K562 (cell line): ENCODE results near the gene EPHA1. TPM values are rescaled to one million over a fixed set of nuclear protein-coding genes. Genes with fewer than 3 reads are reported as not detected.

ENCODE experiments used
- ATAC-seq: fragments of 200-7000 bp; cut with Tn5 transposase; 3 replicates; pipeline ENCODE4 v1.9.1; 2020; ENCODE audit warnings: moderate library complexity
- BruUV-seq: library from RNA; stranded (reverse); fragments of 400-500 nt; replicated peaks from 2 replicates; lab custom pipeline; 2021; lab: Mats Ljungman, UMichigan
- CTCF ChIA-PET: fragments of 300-600 bp; formaldehyde crosslinking; extraction: SDS; loops from one replicate; lab custom pipeline; 2021; ENCODE audit warnings: low intra/inter-chr PET ratio; lab: Yijun Ruan, JAX
- POLR2A ChIA-PET: fragments of 300-600, 350-650 bp; sonication (Branson Sonifier 250); formaldehyde crosslinking; extraction: SDS; loops from one replicate; lab custom pipeline; 2021; ENCODE audit warnings: antibody characterized with exemption, inconsistent platforms; lab: Yijun Ruan, JAX
- DNase-seq, 4 experiments: peaks; one replicate each; pipeline versions ENCODE4 v3.0.0 to v3.0.0-alpha.2; 2011 to 2018; ENCODE audit warnings: low spot score in 3 of 4, mixed read lengths in 3 of 4; ENCODE audit errors: extremely low read depth in 1 of 4
- FAIRE-seq: peaks from 2 replicates; lab custom pipeline; 2011; peaks lifted over from hg19 to GRCh38; lab: Jason Lieb, UNC
- H2AFZ ChIP-seq: 2 replicates; pipeline ENCODE4 v1.6.0; 2011; ENCODE audit warnings: low read depth, low read length, control low read depth, inconsistent platforms
- H3K27ac ChIP-seq: fragments of 200-600 bp; 3 replicates; pipeline ENCODE4 v1.8.0; 2011; ENCODE audit warnings: low read depth, mild to moderate bottlenecking, control low read depth, inconsistent platforms, low read length, moderate library complexity, mixed read lengths; ENCODE audit errors: extremely low read depth
- H3K27me3 ChIP-seq, 2 experiments: fragments of 300-600 bp in 1 of 2; 2 replicates in 1 of 2; 3 replicates in 1 of 2; pipeline versions ENCODE4 v1.6.0 to v1.8.0; 2011; ENCODE audit warnings: inconsistent platforms in 2 of 2, low read length in 2 of 2, mild to moderate bottlenecking in 1 of 2, mixed read lengths in 1 of 2, moderate library complexity in 1 of 2; ENCODE audit not compliant: control insufficient read depth in 2 of 2, insufficient read depth in 2 of 2
- H3K36me3 ChIP-seq: fragments of 300-600 bp; 3 replicates; pipeline ENCODE4 v1.8.0; 2011; ENCODE audit warnings: mild to moderate bottlenecking, low read length, inconsistent platforms; ENCODE audit not compliant: control insufficient read depth, insufficient read depth
- H3K4me1 ChIP-seq, 2 experiments: fragments of 200-600 bp in 1 of 2; replicated peaks in 1 of 2; 2 replicates in 1 of 2; 3 replicates in 1 of 2; pipeline versions ENCODE4 v1.5.1 to v1.8.0; 2011; ENCODE audit warnings: inconsistent platforms in 2 of 2, low read length in 2 of 2, mild to moderate bottlenecking in 1 of 2, mixed read lengths in 1 of 2, moderate library complexity in 1 of 2; ENCODE audit not compliant: control insufficient read depth in 2 of 2, insufficient read depth in 2 of 2
- H3K4me2 ChIP-seq: 2 replicates; pipeline ENCODE4 v1.6.1; 2011; ENCODE audit warnings: low read length, control low read depth, inconsistent platforms, mixed read lengths; ENCODE audit not compliant: insufficient read depth
- H3K4me3 ChIP-seq: fragments of 200-600 bp; sonication (generic), shearing (Covaris generic); 2 replicates; pipeline ENCODE4 v1.5.1; 2016; ENCODE audit warnings: control low read depth, inconsistent platforms
- H3K79me2 ChIP-seq: fragments of 200-600 bp; 3 replicates; pipeline ENCODE4 v1.8.0; 2011; ENCODE audit warnings: low read length, inconsistent platforms; ENCODE audit not compliant: control insufficient read depth, insufficient read depth
- H3K9ac ChIP-seq, 2 experiments: 2 replicates each; pipeline versions ENCODE4 v1.6.0 to v1.6.1; 2011; ENCODE audit warnings: low read depth in 2 of 2, low read length in 2 of 2, control low read depth in 1 of 2, inconsistent platforms in 1 of 2, mild to moderate bottlenecking in 1 of 2, mixed read lengths in 1 of 2; ENCODE audit not compliant: insufficient read depth in 1 of 2
- H3K9me1 ChIP-seq: one replicate; pipeline ENCODE4 v1.6.0; 2011; ENCODE audit warnings: inconsistent platforms, mild to moderate bottlenecking, low read length, moderate library complexity; ENCODE audit not compliant: control insufficient read depth, insufficient read depth
- H3K9me3 ChIP-seq: replicated peaks from 2 replicates; pipeline ENCODE4 v1.5.1; 2011; ENCODE audit warnings: low read depth, low read length, inconsistent platforms; ENCODE audit not compliant: control insufficient read depth, insufficient read depth
- H4K20me1 ChIP-seq: replicated peaks from 2 replicates; pipeline ENCODE4 v1.6.1; 2011; ENCODE audit warnings: low read length, inconsistent platforms, mixed read lengths; ENCODE audit not compliant: control insufficient read depth, insufficient read depth
- CHD4 ChIP-seq: fragments of 200-600 bp; sonication (generic); IDR thresholded peaks from 3 replicates; pipeline ENCODE4 v1.6.1; 2012; ENCODE audit warnings: low read depth, mild to moderate bottlenecking, mixed read lengths, low read length, inconsistent platforms; ENCODE audit not compliant: insufficient read depth, insufficient replicate concordance, poor library complexity, severe bottlenecking
- ILK ChIP-seq: fragments of 450-650 bp; IDR thresholded peaks from 2 replicates; pipeline ENCODE4 v1.6.1; 2016; ENCODE audit warnings: missing genetic modification characterization, low read depth, mild to moderate bottlenecking, missing compliant biosample characterization, moderate library complexity, borderline replicate concordance
- ZFP36 ChIP-seq: fragments of 150-350 bp; IDR thresholded peaks from 2 replicates; pipeline ENCODE4 v1.6.1; 2018; ENCODE audit warnings: low read length, low read depth; ENCODE audit not compliant: partially characterized antibody
- ZNF583 ChIP-seq: fragments of 250-450 bp; sonication (Bioruptor Pico); IDR thresholded peaks from 2 replicates; pipeline ENCODE4 v1.4.0; 2020
- WGBS: fragments of 100-300 bp; shearing (Covaris generic); methylation state at CpG from one replicate; pipeline ENCODE4 v1.1.6; 2016; ENCODE audit warnings: low coverage, mixed read lengths; ENCODE audit not compliant: insufficient coverage; ENCODE audit errors: missing lambda C conversion rate; 5-methylcytosine and 5-hydroxymethylcytosine counted together
- in situ Hi-C: fragments of 300-500 bp; cut with MboI; formaldehyde crosslinking; loops from 4 replicates; pipeline ENCODE4 v1.15.0; 2018; ENCODE audit warnings: inconsistent platforms, mixed read lengths
- intact Hi-C: fragments of 100-400 bp; cut with micrococcal nuclease; formaldehyde crosslinking; loops from 2 replicates; pipeline ENCODE4 v1.14.2; 2022
- polyA plus RNA-seq, 8 experiments: library from polyadenylated mRNA; depleted of rRNA in 4 of 8; stranded (reverse) in 5 of 8; unstranded in 3 of 8; fragments of >200 nt; fragmentation: Nextera tagmentation in 2 of 8; fragmentation: Illumina TruSeq in 1 of 8; extraction: Ambion mirVana in 2 of 8; extraction: Trizol in 1 of 8; gene quantifications; 2 replicates each; pipeline versions ENCODE4 v1.2.1 to v1.2.3, GENCODE V29; 2011 to 2014; ENCODE audit warnings: inconsistent platforms in 1 of 8, missing spikeins in 1 of 8
- total RNA-seq, 7 experiments: library from RNA; depleted of rRNA in 6 of 7; stranded (reverse); fragments of >200 nt in 6 of 7; fragmentation: Illumina TruSeq in 2 of 7; extraction: Trizol in 2 of 7; gene quantifications; 2 replicates each; pipeline versions ENCODE4 v1.2.1 to v1.2.3, GENCODE V29; 2011 to 2021; ENCODE audit warnings: low replicate concordance in 1 of 7
- TF ChIP-seq, protein P1 (sequence below): sonication (generic); formaldehyde crosslinking; IDR thresholded peaks from 2 replicates; pipeline ENCODE4 v1.8.0; 2022; ENCODE audit warnings: mild to moderate bottlenecking, missing genetic modification reagents

The EPHA1 gene
- total and polyA plus RNA-seq, 9 of the 15 experiments (the other 6 are each of a cell fraction or from before 2014, with no cell fraction given): 0.22 to 0.57 (median 0.32) TPM; not detected in 6

DNA sequence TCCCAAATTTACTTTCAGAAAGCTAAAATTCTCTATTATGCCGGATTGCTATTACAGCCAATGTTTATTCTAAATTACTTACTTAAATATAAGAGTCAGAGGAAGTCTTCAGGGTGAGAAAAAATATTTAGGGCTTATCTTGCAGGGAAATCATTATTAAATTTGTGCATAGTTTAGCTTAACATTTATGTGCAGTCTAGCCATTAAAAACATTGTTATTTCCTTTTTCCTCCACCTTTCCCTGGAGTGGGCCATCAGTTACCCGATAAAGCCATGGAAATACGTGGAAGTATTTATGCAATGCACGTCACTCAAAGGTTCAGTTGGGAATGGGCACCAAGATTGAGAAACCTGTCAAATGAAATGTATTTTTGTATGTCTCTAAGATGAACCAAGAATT, 25.1 kb upstream of the EPHA1 start:
- no peaks in the 10 kb centered on the region for H3K79me2 ChIP-seq
- 29% methylated on average over 4 of the region's 4 CpGs for WGBS
- H3K36me3 ChIP-seq: no peaks in the 10 kb centered on the region
- peaks cover 0 to 3% of the 10 kb centered on the region in 2 experiments; a peak in 1 of 5 replicates for H3K4me1 ChIP-seq
- no peaks in the 10 kb centered on the region for H3K9me1 ChIP-seq
- CTCF ChIA-PET: no interaction called here
- H3K27me3 ChIP-seq: no peaks in the 10 kb centered on the region
- H4K20me1 ChIP-seq: no peaks in the 10 kb centered on the region
- BruUV-seq: no TSS peak
- no peak for TF ChIP-seq ILK
- no peak for TF ChIP-seq CHD4
- no peak for TF ChIP-seq ZNF583 (CRISPR knock-in tag)
- DNase-seq (no peak), FAIRE-seq (no peak), ATAC-seq (no peak)
- H2AFZ ChIP-seq: 0 out of 2 replicates have a peak overlapping the region, but pooled peaks have one; percentile 0
- no peak overlapping the region for H3K27ac ChIP-seq
- H3K9me3 ChIP-seq: 0 out of 2 replicates have a peak, but pooled peaks cover 2% of the 10 kb centered on the region
- intact Hi-C loops (loop anchor here (2.0 kb wide), 1 partner anchor 21 kb away; no protein-coding TSS in a partner anchor), in situ Hi-C loops (no loop called here)
- POLR2A ChIA-PET: interaction anchor here (0.8 kb wide), 1 partner anchor 10 kb away, joined by 3 read pairs; no protein-coding TSS in a partner anchor
- H3K4me2 ChIP-seq: no peak overlapping the region
- no peak overlapping the region for H3K9ac ChIP-seq
- H3K4me3 ChIP-seq: no peak overlapping the region

GRCh38 chr7:143431109-143431508, 22.5 kb upstream of the EPHA1 start:
- no peak for DNase-seq
- WGBS: 39% methylated on average over 2 of the region's 2 CpGs
- H3K9ac ChIP-seq: no peak overlapping the region
- ChIA-PET POLR2A (interaction anchor here (0.6 to 1.4 kb wide), 2 partner anchors 9 to 24 kb away, joined by 4 read pairs; no protein-coding TSS in a partner anchor), CTCF (interaction anchor here (0.6 kb wide), 1 partner anchor 779 kb away, joined by 3 read pairs; no protein-coding TSS in a partner anchor)
- H3K9me1 ChIP-seq: no peaks in the 10 kb centered on the region
- H3K36me3 ChIP-seq: no peaks in the 10 kb centered on the region
- H2AFZ ChIP-seq: 0 out of 2 replicates have a peak overlapping the region, but pooled peaks have one; percentile 16
- intact Hi-C loops (no loop called here), in situ Hi-C loops (no loop called here)
- peaks cover 4% of the 10 kb centered on the region; the same call in 1 of the 2 replicates for H3K9me3 ChIP-seq
- H3K79me2 ChIP-seq: no peaks in the 10 kb centered on the region
- no peak overlapping the region for H3K27ac ChIP-seq
- no peak overlapping the region for H3K4me2 ChIP-seq
- no peak for FAIRE-seq
- ATAC-seq: no peak
- no peaks in the 10 kb centered on the region for H3K27me3 ChIP-seq
- H3K4me1 ChIP-seq: peaks cover 10 to 12% of the 10 kb centered on the region in 2 experiments
- no peak overlapping the region for H3K4me3 ChIP-seq
- no peaks in the 10 kb centered on the region for H4K20me1 ChIP-seq
- TF ChIP-seq, protein P1, sequence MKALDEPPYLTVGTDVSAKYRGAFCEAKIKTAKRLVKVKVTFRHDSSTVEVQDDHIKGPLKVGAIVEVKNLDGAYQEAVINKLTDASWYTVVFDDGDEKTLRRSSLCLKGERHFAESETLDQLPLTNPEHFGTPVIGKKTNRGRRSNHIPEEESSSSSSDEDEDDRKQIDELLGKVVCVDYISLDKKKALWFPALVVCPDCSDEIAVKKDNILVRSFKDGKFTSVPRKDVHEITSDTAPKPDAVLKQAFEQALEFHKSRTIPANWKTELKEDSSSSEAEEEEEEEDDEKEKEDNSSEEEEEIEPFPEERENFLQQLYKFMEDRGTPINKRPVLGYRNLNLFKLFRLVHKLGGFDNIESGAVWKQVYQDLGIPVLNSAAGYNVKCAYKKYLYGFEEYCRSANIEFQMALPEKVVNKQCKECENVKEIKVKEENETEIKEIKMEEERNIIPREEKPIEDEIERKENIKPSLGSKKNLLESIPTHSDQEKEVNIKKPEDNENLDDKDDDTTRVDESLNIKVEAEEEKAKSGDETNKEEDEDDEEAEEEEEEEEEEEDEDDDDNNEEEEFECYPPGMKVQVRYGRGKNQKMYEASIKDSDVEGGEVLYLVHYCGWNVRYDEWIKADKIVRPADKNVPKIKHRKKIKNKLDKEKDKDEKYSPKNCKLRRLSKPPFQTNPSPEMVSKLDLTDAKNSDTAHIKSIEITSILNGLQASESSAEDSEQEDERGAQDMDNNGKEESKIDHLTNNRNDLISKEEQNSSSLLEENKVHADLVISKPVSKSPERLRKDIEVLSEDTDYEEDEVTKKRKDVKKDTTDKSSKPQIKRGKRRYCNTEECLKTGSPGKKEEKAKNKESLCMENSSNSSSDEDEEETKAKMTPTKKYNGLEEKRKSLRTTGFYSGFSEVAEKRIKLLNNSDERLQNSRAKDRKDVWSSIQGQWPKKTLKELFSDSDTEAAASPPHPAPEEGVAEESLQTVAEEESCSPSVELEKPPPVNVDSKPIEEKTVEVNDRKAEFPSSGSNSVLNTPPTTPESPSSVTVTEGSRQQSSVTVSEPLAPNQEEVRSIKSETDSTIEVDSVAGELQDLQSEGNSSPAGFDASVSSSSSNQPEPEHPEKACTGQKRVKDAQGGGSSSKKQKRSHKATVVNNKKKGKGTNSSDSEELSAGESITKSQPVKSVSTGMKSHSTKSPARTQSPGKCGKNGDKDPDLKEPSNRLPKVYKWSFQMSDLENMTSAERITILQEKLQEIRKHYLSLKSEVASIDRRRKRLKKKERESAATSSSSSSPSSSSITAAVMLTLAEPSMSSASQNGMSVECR (CRISPR knock-in tag): no peak
- TF ChIP-seq ZFP36: peak; percentile 57
- no TSS peak for BruUV-seq
